GM19099 (cell line): ENCODE data around the gene ROR1.

Experiments used
- POLR2A ChIP-seq: IDR thresholded peaks from 3 replicates; pipeline ENCODE4 v1.6.1; 2011; ENCODE audit warnings: low read depth; ENCODE audit not compliant: insufficient read length; ENCODE audit errors: extremely low read depth

ROR1 gene

GRCh38 chr1:64110924-64111777, 337.3 kb downstream of the ROR1 start:
- no peak for TF ChIP-seq POLR2A

GRCh38 chr1:64111787-64112186, 338.0 kb downstream of the ROR1 start:
- no peak for TF ChIP-seq POLR2A

DNA sequence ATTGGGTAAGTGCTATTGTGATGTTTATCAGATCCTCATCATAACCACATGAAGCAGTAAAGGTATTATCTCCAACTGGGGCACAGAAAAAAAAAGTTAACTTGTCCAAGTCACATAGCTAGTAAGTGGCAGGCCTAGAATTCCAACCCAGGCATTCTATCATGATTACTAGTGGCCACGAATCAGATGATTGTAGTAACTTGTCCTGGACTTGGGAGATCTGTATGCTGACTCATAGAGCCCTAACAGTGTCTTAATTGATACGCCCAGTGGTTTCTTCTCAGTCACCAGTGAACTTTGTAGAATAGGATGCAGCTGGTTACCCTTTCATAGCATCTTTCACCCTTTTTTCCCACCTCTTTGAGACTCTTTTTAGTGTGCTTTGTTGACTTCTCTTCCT, 338.5 kb downstream of the ROR1 start:
- no peak for TF ChIP-seq POLR2A

DNA sequence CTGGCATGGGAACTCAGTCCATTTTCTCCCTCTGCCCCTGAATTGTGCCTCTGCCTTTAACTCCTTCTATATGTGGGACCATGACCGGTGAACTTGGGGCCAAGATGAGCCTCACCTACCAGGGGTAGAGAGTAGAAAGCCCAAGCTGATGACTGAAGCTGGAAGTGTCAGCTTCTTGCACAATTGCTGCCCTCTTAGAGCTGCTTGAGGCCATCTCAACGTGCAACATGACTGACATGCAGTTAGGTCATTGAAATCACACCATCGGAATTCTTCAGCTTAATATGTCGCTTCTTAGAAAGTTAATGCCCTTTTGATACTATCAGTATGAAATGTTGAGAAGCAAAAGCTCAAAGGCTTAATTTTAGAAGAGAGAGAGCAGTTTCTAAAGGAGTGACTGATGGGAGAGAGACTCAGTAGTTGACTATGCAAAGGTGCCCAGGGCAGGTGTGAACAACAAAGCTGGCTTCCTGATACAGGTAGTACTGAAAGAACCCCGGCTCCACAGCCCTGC, 340.3 kb downstream of the ROR1 start:
- no peak for TF ChIP-seq POLR2A

DNA sequence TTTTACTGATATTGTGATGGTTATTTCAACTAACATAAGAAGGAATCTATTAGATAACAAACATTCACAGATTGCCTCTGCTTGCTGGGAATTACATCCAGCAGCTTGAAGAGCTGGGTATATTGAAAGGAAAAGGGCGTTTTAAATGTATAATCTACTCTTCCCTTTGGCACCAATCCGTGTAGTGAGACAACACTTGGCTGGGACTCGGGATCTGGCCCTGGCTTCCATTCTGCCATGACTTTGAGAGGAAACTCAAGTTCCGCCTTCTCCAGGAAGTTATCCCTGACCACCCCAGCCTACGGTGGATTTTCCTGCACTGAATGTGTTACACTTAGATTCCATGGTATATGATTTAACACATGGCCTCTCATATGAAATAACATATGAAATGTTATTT, 342.7 kb downstream of the ROR1 start:
- no peak for TF ChIP-seq POLR2A

GRCh38 chr1:64117492-64117891, 343.7 kb downstream of the ROR1 start:
- TF ChIP-seq POLR2A: no peak

DNA sequence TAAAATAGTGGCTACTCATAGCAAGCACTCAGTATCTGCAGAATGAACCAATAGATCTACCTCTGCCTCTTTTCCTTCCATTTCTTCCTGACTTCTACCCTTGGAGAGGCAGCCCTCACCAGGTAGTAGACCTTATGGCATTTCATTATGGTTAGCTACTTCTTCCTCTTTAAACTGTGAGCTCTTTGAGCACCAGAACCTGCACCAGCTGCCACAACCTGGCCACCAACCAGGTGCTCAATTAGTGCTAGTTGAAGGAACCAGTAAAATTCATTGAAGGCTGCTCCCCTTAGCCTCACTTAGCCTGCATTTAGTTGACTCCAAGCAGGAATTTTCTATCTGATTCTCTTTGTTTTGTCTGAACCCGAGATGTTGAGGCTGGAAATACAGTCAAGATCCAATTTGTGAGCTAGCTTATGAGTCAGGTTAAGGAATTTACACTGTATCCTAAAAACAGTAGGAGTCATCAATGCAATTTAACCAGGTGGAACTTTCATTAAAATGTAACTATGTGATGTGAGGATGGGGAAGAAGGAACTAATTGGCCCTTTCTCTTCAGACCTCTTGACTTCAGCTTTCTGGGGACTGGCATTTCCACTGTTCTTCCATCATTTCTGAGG, 348.1 kb downstream of the ROR1 start:
- TF ChIP-seq POLR2A: no peak

- TF ChIP-seq POLR2A: no peak
Observed at GRCh38 chr1:64122588-64122987, 348.8 kb downstream of the ROR1 start.

GRCh38 chr1:64124704-64125440, 351.1 kb downstream of the ROR1 start:
- no peak for TF ChIP-seq POLR2A

DNA sequence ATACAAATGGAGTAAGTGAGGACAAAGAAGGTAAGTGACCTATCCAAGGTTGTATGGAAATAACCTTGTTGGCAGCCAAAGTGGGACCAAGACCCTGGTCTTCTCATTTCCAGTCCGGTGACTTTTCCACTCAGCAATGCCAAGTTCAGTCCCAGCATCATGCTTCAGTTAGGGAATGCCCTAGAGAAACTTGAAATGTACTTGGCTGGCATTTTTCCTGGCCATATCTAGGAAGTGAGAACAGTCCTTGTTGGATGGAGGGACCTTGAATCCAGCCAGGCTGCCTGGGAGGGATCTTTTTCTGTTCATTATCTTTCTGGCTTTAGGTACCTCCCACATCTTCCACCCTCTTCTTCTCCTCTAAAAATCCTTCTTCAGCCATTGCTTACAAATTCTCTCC, 352.8 kb downstream of the ROR1 start:
- TF ChIP-seq POLR2A: no peak

- no peak for TF ChIP-seq POLR2A
Observed at GRCh38 chr1:64127297-64127696, 353.5 kb downstream of the ROR1 start.

DNA sequence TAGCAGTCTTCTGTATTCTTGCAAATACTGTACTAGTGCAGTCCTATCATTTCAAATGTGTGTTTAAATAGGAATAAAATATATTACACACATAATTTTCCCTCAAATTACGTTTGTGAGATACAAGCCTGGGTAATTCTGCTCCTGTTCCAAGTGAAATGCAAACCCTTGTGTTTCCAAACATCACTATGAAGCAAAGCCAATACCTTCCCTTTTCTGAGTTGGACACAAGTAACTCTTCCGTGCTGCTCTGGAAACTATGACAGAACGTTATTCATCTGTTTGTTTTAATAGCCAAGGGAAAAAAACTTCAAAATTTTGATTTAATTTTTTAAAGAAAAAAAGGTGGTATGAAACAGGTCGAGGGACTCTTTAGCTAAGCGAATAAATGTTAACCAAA, 355.9 kb downstream of the ROR1 start:
- TF ChIP-seq POLR2A: no peak

GRCh38 chr1:64131155-64131554, 357.3 kb downstream of the ROR1 start:
- no peak for TF ChIP-seq POLR2A

GRCh38 chr1:64133036-64133435, 359.2 kb downstream of the ROR1 start:
- TF ChIP-seq POLR2A: no peak

DNA sequence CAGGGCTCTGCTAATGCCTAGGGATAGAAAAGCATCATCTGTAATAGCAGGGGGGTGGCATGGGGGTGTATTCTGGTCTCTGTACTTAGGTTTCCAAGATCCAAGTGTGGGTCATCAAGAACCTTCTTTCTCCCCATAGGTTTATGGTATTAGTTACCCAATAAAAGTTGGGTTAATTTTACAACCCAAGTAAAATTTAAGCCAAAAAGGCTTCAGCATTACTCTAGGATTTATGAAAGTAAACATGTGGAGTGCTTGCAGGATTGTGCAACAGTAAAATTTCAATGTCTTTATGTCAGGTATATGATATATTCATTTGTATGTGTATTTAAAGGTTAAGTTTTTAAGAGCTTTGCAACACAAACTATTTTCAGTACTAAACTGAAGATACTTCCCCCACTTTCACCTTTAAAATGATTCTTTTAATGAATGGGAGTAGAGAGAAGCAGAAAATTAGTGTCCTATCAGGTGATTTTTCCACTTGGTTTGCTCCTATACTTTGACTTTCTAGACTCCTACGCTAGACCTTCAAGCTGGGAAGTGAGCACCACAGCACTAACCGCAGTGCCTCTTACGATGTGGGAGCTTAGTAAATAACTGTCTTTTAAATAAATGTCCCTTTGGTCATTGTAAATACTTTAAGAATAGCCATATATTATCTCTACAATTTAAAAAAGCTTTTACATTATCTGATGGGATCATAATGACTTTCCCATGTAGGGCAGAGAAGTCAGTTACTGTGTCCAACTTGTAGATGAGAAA, 361.8 kb downstream of the ROR1 start:
- TF ChIP-seq POLR2A: no peak
